T-cell (primary cell): ENCODE measurements around the gene HSD17B1. TPM values are rescaled to one million over a fixed set of nuclear protein-coding genes. Genes with fewer than 3 reads are reported as not detected.

Source experiments
- ATAC-seq, 4 experiments: fragments of 200-7000 bp in 3 of 4; fragments of 150-1000 bp in 1 of 4; cut with Tn5 transposase; replicated peaks in 1 of 4; 1 replicate in 3 of 4; 2 replicates in 1 of 4; pipeline ENCODE4 v1.10.0; 2021; ENCODE audit warnings: moderate library complexity in 3 of 4, mild to moderate bottlenecking in 2 of 4, moderate number of reproducible peaks in 1 of 4
- CTCF ChIA-PET, 2 donors: fragments of 300-600 bp; sonication (Branson Sonifier 250); formaldehyde crosslinking; loops; one replicate each; lab custom pipeline; 2022; ENCODE audit warnings: antibody characterized with exemption in 2 of 2; lab: Charles Lee
- POLR2A ChIA-PET, 2 donors: fragments of 300-600 bp; sonication (Branson Sonifier 250); formaldehyde crosslinking; loops; one replicate each; lab custom pipeline; 2022; ENCODE audit warnings: antibody characterized with exemption in 2 of 2; lab: Charles Lee
- DNase-seq, 35 experiments: peaks; one replicate each; pipeline versions ENCODE4 v3.0.0 to v3.0.0-alpha.2; 2013 to 2023
- H3K27ac ChIP-seq: one replicate; pipeline ENCODE4 v1.5.1; 2013; ENCODE audit warnings: low read length
- H3K27me3 ChIP-seq, 2 experiments: replicated peaks in 1 of 2; 1 replicate in 1 of 2; 2 replicates in 1 of 2; pipeline versions ENCODE4 v1.6.1 to v1.7.0; 2013; ENCODE audit warnings: low read length in 1 of 2, mixed read lengths in 1 of 2; ENCODE audit not compliant: control insufficient read depth in 2 of 2, insufficient read depth in 2 of 2; ENCODE audit errors: extremely low read depth in 1 of 2
- H3K36me3 ChIP-seq, 2 donors: 1 replicate in 1 of 2; 2 replicates in 1 of 2; pipeline versions ENCODE4 v1.6.1 to v1.7.0; 2013; ENCODE audit warnings: low read length in 1 of 2; ENCODE audit not compliant: control insufficient read depth in 2 of 2, insufficient read depth in 1 of 2; ENCODE audit errors: extremely low read depth in 1 of 2
- H3K4me1 ChIP-seq, 2 experiments: 1 replicate in 1 of 2; 2 replicates in 1 of 2; pipeline versions ENCODE4 v1.6.1 to v1.7.0; 2013; ENCODE audit warnings: low read length in 2 of 2, mixed read lengths in 1 of 2; ENCODE audit not compliant: insufficient read depth in 2 of 2, control insufficient read depth in 1 of 2; ENCODE audit errors: extremely low read depth in 1 of 2
- H3K4me3 ChIP-seq, 2 donors: 1 replicate in 1 of 2; 2 replicates in 1 of 2; pipeline versions ENCODE4 v1.5.1 to v1.7.0; 2013; ENCODE audit warnings: mild to moderate bottlenecking in 2 of 2, low read length in 1 of 2, moderate library complexity in 1 of 2; ENCODE audit not compliant: control insufficient read depth in 1 of 2; ENCODE audit errors: extremely low read depth in 1 of 2
- H3K9me3 ChIP-seq: 2 replicates; pipeline ENCODE4 v1.7.0; 2013
- H3K27ac Mint-ChIP-seq, 2 donors: one replicate each; pipeline ENCODE4 v1.8.0; 2020 to 2021; ENCODE audit warnings: mild to moderate bottlenecking in 2 of 2, mixed read lengths in 2 of 2
- H3K27me3 Mint-ChIP-seq, 2 donors: one replicate each; pipeline ENCODE4 v1.8.0; 2021 to 2022; ENCODE audit warnings: mixed read lengths in 2 of 2
- H3K36me3 Mint-ChIP-seq: one replicate; pipeline ENCODE4 v1.8.0; 2021; ENCODE audit warnings: mixed read lengths
- H3K4me1 Mint-ChIP-seq, 3 donors: one replicate each; pipeline ENCODE4 v1.8.0; 2020 to 2022; ENCODE audit warnings: mixed read lengths in 3 of 3, mild to moderate bottlenecking in 1 of 3
- H3K4me3 Mint-ChIP-seq, 3 donors: one replicate each; pipeline ENCODE4 v1.8.0; 2020 to 2022; ENCODE audit warnings: mild to moderate bottlenecking in 3 of 3, mixed read lengths in 3 of 3, moderate library complexity in 3 of 3
- H3K9me3 Mint-ChIP-seq, 3 donors: one replicate each; pipeline ENCODE4 v1.8.0; 2020 to 2022; ENCODE audit warnings: mixed read lengths in 3 of 3
- WGBS: methylation state at CpG from one replicate; pipeline ENCODE4 v1.1.5; 2013; ENCODE audit warnings: missing lambda C conversion rate; ENCODE audit not compliant: insufficient coverage; 5-methylcytosine and 5-hydroxymethylcytosine counted together
- total RNA-seq, 35 experiments: library from RNA in 6 of 35; stranded (reverse) in 6 of 35; fragments of 120-200 nt in 1 of 35; gene quantifications; one replicate each; pipeline versions ENCODE4 v1.2.1 to v1.2.4 and lab custom pipeline; 2013 to 2026

Gene HSD17B1
- total RNA-seq, 5 donors from 2014 or later (not counting 1 experiment from before 2014, with no cell fraction given) = 1.2 to 2.2 (median 1.4) TPM

DNA sequence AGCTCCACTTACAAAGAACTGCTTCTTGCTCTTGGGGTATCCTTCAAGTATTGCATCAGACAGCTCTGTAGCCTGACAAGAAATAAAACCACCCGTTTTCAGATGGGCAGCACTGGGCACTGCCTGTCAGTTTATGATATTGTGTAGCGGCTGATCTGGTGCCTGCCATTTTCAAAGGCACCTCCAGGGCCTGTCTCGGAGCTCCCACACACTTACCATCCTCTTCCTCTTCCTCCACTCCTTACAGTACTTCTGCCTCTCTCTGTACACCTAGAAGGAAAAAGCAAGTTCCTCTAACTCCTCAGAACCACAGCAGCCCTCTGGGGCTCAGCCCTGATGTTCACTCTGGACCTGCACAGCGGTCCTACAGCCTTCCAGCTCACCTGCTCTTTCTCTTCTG, 20.4 kb downstream of the HSD17B1 start:
- Mint-ChIP-seq H3K36me3 (peaks cover 32% of the 10 kb centered on the region), H3K27ac (peak overlapping the region in 1 of 2 donors; percentile 63), H3K9me3 (no peaks in the 10 kb centered on the region), H3K4me3 (no peak overlapping the region), H3K27me3 (no peaks in the 10 kb centered on the region), H3K4me1 (peaks cover 32 to 41% (median 32%) of the 10 kb centered on the region in 3 donors)
- no peak overlapping the region for H3K4me3 ChIP-seq
- no peaks in the 10 kb centered on the region for H3K9me3 ChIP-seq
- ATAC-seq = no peak
- H3K27me3 ChIP-seq = no peaks in the 10 kb centered on the region
- CTCF ChIA-PET = no interaction called here
- peaks cover 8 to 24% of the 10 kb centered on the region in 2 experiments for H3K4me1 ChIP-seq
- H3K36me3 ChIP-seq = peaks cover 25 to 62% of the 10 kb centered on the region in 2 donors
- no peak for DNase-seq
- 89% methylated on average over 3 of the region's 4 CpGs for WGBS
- no peak overlapping the region for H3K27ac ChIP-seq
- POLR2A ChIA-PET = no interaction called here

DNA sequence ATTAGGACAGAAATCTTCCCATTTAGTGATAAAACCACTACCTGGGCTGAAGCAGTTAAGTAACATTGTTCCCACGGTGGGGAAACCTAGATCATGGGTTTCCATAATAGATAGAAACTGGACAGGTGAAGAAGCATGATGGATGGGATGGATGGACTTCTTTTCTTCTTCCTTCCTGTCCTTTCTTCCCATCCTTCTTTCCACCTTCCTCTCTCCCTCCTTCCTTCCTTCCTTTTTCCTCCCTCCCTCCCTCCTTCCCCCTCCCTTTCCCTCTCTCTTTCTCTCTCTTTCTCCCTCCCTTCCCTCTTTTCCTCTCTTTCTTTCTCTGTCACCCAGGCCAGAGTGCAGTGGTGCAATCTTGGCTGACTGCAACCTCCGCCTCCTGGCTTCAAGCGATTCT, 21.7 kb downstream of the HSD17B1 start:
- ATAC-seq (no peak), DNase-seq (no peak)
- WGBS = no CpG with 5 or more reads among the region's 3 CpGs
- Mint-ChIP-seq H3K36me3 (peaks cover 29% of the 10 kb centered on the region), H3K27me3 (no peaks in the 10 kb centered on the region), H3K9me3 (no peaks in the 10 kb centered on the region), H3K27ac (no peak overlapping the region), H3K4me1 (peaks cover 35 to 40% (median 40%) of the 10 kb centered on the region in 3 donors), H3K4me3 (no peak overlapping the region)
- H3K36me3 ChIP-seq = peaks cover 20 to 54% of the 10 kb centered on the region in 2 donors
- H3K4me1 ChIP-seq = peaks cover 5 to 20% of the 10 kb centered on the region in 2 experiments
- ChIA-PET POLR2A (no interaction called here), CTCF (no interaction called here)
- no peak overlapping the region for H3K4me3 ChIP-seq
- no peaks in the 10 kb centered on the region for H3K27me3 ChIP-seq
- no peaks in the 10 kb centered on the region for H3K9me3 ChIP-seq
- H3K27ac ChIP-seq = no peak overlapping the region

DNA sequence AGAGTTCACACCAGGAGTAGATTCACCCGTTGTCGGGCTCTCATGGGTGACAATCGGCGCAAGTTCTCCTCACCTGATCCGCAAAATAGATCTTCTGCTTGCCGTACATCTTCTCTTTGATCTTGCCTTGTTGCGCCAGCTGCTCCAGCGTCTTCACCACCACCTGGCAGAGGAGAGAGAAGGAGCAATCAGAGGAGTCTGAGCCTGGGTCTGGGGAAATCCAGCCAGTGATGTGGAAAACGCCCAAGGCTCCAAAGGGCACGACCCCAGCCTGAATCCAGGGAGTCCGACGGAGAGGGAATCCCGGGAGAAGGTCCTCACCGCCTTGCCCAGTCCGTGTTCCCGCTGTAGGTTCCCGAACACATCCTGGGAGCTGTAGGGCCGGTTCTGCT, 24.4 kb downstream of the HSD17B1 start:
- peak overlapping the region; percentile 21 for H3K27ac ChIP-seq
- H3K36me3 ChIP-seq = peaks cover 14 to 48% of the 10 kb centered on the region in 2 donors
- peaks cover 32 to 38% (median 36%) of the 10 kb centered on the region in 3 donors for H3K4me1 Mint-ChIP-seq
- peak overlapping the region in 1 of 2 donors; percentile 98 for H3K27ac Mint-ChIP-seq
- H3K4me3 Mint-ChIP-seq = peak overlapping the region; percentile 88 to 99 (median 98)
- 7% methylated on average over 9 of the region's 18 CpGs for WGBS
- DNase-seq (no peak), ATAC-seq (peak in 3 of 4 experiments; percentile 2 to 3 (median 2))
- no peaks in the 10 kb centered on the region for H3K9me3 Mint-ChIP-seq
- H3K27me3 Mint-ChIP-seq = no peaks in the 10 kb centered on the region
- POLR2A ChIA-PET = no interaction called here
- H3K27me3 ChIP-seq = no peaks in the 10 kb centered on the region
- H3K4me1 ChIP-seq = peaks cover 5 to 20% of the 10 kb centered on the region in 2 experiments
- peaks cover 15% of the 10 kb centered on the region for H3K36me3 Mint-ChIP-seq
- peak overlapping the region; percentile 76 to 95 for H3K4me3 ChIP-seq
- CTCF ChIA-PET = interaction anchor here in 1 of 2 donors (1.1 to 3.6 kb wide), 8 partner anchors 9 to 189 kb away, joined by 3 to 22 read pairs (median 6); partner anchors contain the start of genes MLX, RETREG3, STAT3 and TUBG1
- no peaks in the 10 kb centered on the region for H3K9me3 ChIP-seq

DNA sequence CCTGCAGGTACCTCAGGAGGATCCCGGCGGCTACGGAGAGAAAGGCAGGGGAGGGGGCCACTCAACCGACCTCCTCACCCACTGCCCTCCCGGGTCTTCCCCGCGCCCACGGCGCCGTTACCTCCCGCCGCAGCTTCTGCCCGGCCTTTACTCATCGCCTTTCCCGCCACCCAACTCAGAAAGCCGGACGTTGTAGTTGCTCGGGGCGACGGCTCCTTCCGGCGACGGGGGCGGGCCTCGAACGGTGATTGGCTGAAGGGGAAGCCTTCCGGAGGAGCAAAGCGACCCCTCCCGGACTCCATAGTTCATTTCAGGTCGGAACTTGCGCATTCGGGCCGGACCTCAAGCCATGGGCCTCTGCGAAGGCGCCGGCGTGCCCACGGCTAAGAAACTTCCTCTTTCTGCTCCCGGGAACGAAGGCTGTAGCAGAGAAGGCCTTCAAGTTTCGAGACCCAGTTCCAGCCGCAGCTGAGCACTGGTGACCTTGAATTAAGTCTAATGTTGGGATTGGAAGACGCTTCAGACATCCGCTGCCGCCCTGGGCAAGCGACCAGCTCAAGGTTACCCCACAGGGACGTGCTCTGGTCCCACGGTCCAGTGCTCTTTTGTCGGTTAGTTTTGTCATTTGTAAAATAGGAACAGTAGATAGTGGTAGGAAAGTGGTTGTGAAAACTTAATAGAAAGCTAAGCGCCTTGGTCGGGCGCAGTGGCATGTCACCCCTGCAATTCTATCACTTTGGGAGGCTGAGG, 25.0 kb downstream of the HSD17B1 start, which contains the start of gene PSMC3IP:
Gene PSMC3IP (minus strand): TSS at position 198 of the 750 bp plus-strand sequence. CDS start 43 bp downstream, at position 155.
- H3K36me3 ChIP-seq = peaks cover 18 to 48% of the 10 kb centered on the region in 2 donors
- ChIA-PET POLR2A (interaction anchor here in 1 of 2 donors (0.6 kb wide), 1 partner anchor 32 kb away, joined by 4 read pairs; the partner anchor contains the start of genes RETREG3 and TUBG1), CTCF (interaction anchor here (0.6 to 3.6 kb wide), 29 partner anchors 7 to 889 kb away, joined by 3 to 22 read pairs (median 4); partner anchors contain the start of genes BECN1 (in 1 of the 2), CCR10 (in 1 of the 2), CNTD1 (in 1 of the 2) and COA3 (in 1 of the 2))
- ATAC-seq (peak; percentile 93 to 94 (median 93)), DNase-seq (peak; percentile 79 to 94 (median 87))
- H3K4me1 Mint-ChIP-seq = peaks cover 32 to 38% (median 36%) of the 10 kb centered on the region in 3 donors
- H3K27me3 ChIP-seq = no peaks in the 10 kb centered on the region
- peak within 1 kb of the TSS; percentile 88 to 99 (median 98) for H3K4me3 Mint-ChIP-seq
- H3K4me3 ChIP-seq = peak within 1 kb of the TSS; percentile 76 to 95
- peak within 1 kb of the TSS; percentile 40 for H3K27ac ChIP-seq
- no peaks in the 10 kb centered on the region for H3K9me3 ChIP-seq
- peaks cover 20% of the 10 kb centered on the region for H3K36me3 Mint-ChIP-seq
- peak within 1 kb of the TSS; percentile 96 to 98 for H3K27ac Mint-ChIP-seq
- H3K4me1 ChIP-seq = peaks cover 5 to 20% of the 10 kb centered on the region in 2 experiments
- under 1% methylated on average over 43 of the region's 52 CpGs for WGBS
- H3K9me3 Mint-ChIP-seq = no peaks in the 10 kb centered on the region
- no peaks in the 10 kb centered on the region for H3K27me3 Mint-ChIP-seq

DNA sequence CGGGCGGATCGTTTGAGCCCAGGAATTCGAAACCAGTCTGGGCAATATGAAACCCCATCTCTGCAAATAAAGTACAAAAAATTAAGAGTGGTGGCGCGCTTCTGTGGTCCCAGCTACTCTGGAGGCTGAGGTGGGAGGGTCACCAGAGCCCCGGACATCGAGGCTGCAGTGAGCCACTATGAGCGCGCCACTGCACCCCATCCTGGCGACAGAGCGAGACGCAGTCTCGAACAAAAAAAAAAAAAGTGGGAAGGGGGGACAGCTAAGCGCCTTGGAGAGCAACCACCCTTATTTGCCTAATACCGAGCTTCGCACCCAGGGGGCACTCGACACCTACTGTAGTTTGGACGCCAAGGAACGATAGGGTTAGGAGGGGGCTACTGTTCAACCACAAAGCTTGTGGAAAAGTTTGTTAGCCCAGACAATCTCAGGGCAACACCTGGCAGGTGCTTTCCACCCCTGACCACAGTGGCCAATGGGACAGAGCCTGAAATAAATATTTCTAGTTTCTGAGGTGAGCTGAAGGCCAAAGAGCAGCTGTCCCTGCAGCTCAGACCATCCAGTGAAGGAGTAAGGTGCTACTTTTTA, 25.7 kb downstream of the HSD17B1 start:
- Histone ChIP-seq H3K4me1 (peaks cover 5 to 20% of the 10 kb centered on the region in 2 experiments), H3K9me3 (no peaks in the 10 kb centered on the region), H3K27me3 (no peaks in the 10 kb centered on the region), H3K27ac (peak overlapping the region; percentile 40), H3K36me3 (peaks cover 15 to 48% of the 10 kb centered on the region in 2 donors), H3K4me3 (peak overlapping the region; percentile 76 to 95)
- H3K4me3 Mint-ChIP-seq = peak overlapping the region; percentile 88 to 99 (median 98)
- H3K36me3 Mint-ChIP-seq = peaks cover 19% of the 10 kb centered on the region
- no peaks in the 10 kb centered on the region for H3K27me3 Mint-ChIP-seq
- WGBS = 0% methylated on average over 10 of the region's 20 CpGs
- ATAC-seq (peak; percentile 24 to 56 (median 46)), DNase-seq (peak in 33 of 35 experiments; percentile 30 to 80 (median 59))
- CTCF ChIA-PET = interaction anchor here (0.5 to 3.6 kb wide), 29 partner anchors 8 to 890 kb away, joined by 3 to 22 read pairs (median 4); partner anchors contain the start of genes BECN1 (in 1 of the 2), CCR10 (in 1 of the 2), CNTD1 (in 1 of the 2) and COA3 (in 1 of the 2)
- H3K4me1 Mint-ChIP-seq = peaks cover 30 to 38% (median 36%) of the 10 kb centered on the region in 3 donors
- H3K27ac Mint-ChIP-seq = peak overlapping the region; percentile 96 to 98
- H3K9me3 Mint-ChIP-seq = no peaks in the 10 kb centered on the region
- POLR2A ChIA-PET = interaction anchor here (0.6 to 0.7 kb wide), 3 partner anchors 31 to 744 kb away, joined by 3 to 4 read pairs (median 3); partner anchors contain the start of genes RETREG3 (in 1 of the 2) and TUBG1 (in 1 of the 2)
